K562 (cell line): ENCODE measurements around the gene TP53I3. TPM values are rescaled to one million over a fixed set of nuclear protein-coding genes. Genes with fewer than 3 reads are reported as not detected.

Source experiments
- ARHGAP35 ChIP-seq: fragments of 450-650 bp; IDR thresholded peaks from 2 replicates; pipeline ENCODE4 v1.6.1; 2018; ENCODE audit not compliant: partially characterized antibody
- ARID2 ChIP-seq: fragments of 450-650 bp; IDR thresholded peaks from 2 replicates; pipeline ENCODE4 v1.6.1; 2017; ENCODE audit warnings: antibody characterized with exemption, mild to moderate bottlenecking
- BCLAF1 ChIP-seq, 2 experiments: fragments of 450-650 bp in 1 of 2; IDR thresholded peaks; 2 replicates each; pipeline ENCODE4 v1.6.1; 2011 to 2017; ENCODE audit warnings: low read depth in 2 of 2, antibody characterized with exemption in 1 of 2, borderline replicate concordance in 1 of 2, low read length in 1 of 2, mild to moderate bottlenecking in 1 of 2, mixed read lengths in 1 of 2; ENCODE audit not compliant: control insufficient read depth in 1 of 2
- C11orf30 ChIP-seq: fragments of 450-650 bp; IDR thresholded peaks from 2 replicates; pipeline ENCODE4 v1.6.1; 2016; ENCODE audit warnings: low read depth, mild to moderate bottlenecking
- FOXK2 ChIP-seq, 2 experiments: fragments of 450-650 bp; IDR thresholded peaks in 1 of 2; conservative IDR thresholded peaks in 1 of 2; 2 replicates each; pipeline ENCODE4 v1.6.1; 2016; ENCODE audit warnings: low read depth in 2 of 2, mild to moderate bottlenecking in 1 of 2
- GATA2 ChIP-seq: sonication (generic); formaldehyde crosslinking; IDR thresholded peaks from 2 replicates; pipeline ENCODE4 v1.4.0; 2020; ENCODE audit warnings: mild to moderate bottlenecking, missing genetic modification reagents
- HDAC3 ChIP-seq: fragments of 450-650 bp; IDR thresholded peaks from 2 replicates; pipeline ENCODE4 v1.6.1; 2018; ENCODE audit warnings: borderline replicate concordance, mild to moderate bottlenecking, moderate library complexity; ENCODE audit not compliant: partially characterized antibody
- HDAC6 ChIP-seq: IDR thresholded peaks from 2 replicates; pipeline ENCODE4 v1.6.1; 2012; ENCODE audit warnings: low read depth, mild to moderate bottlenecking, control low read depth, inconsistent platforms, low read length, moderate library complexity
- MBD2 ChIP-seq: sonication (generic); IDR thresholded peaks from 2 replicates; pipeline ENCODE4 v1.6.1; 2016; ENCODE audit warnings: low read depth, borderline replicate concordance
- MTA2 ChIP-seq: fragments of 450-650 bp; IDR thresholded peaks from 2 replicates; pipeline ENCODE4 v1.6.1; 2016; ENCODE audit warnings: low read depth
- NFIC ChIP-seq: fragments of 450-650 bp; IDR thresholded peaks from 2 replicates; pipeline ENCODE4 v1.6.1; 2017; ENCODE audit warnings: mild to moderate bottlenecking, inconsistent platforms
- NONO ChIP-seq, 2 experiments: fragments of 200-400 bp in 1 of 2; fragments of 450-650 bp in 1 of 2; formaldehyde crosslinking in 1 of 2; IDR thresholded peaks; 2 replicates each; pipeline ENCODE4 v1.6.1; 2017; ENCODE audit warnings: low read depth in 2 of 2, mild to moderate bottlenecking in 2 of 2, moderate library complexity in 2 of 2, low read length in 1 of 2
- SAP30 ChIP-seq: fragments of 200-600 bp; sonication (generic); IDR thresholded peaks from 2 replicates; pipeline ENCODE4 v1.6.1; 2012; ENCODE audit warnings: borderline replicate concordance, low read depth, mild to moderate bottlenecking, moderate library complexity, low read length, control low read depth, inconsistent platforms; ENCODE audit not compliant: insufficient read depth, poor library complexity, severe bottlenecking
- SLC30A9 ChIP-seq: fragments of 250-450 bp; sonication (Bioruptor Pico); IDR thresholded peaks from 2 replicates; pipeline ENCODE4 v1.8.0; 2022; ENCODE audit warnings: mild to moderate bottlenecking, moderate library complexity
- TCF7L2 ChIP-seq: fragments of 150-350 bp; IDR thresholded peaks from 2 replicates; pipeline ENCODE4 v1.6.1; 2016; ENCODE audit warnings: low read depth, mild to moderate bottlenecking, low read length, moderate library complexity
- THRA ChIP-seq: fragments of 450-650 bp; IDR thresholded peaks from 2 replicates; pipeline ENCODE4 v1.6.1; 2017; ENCODE audit warnings: mild to moderate bottlenecking, moderate library complexity
- ZNF449 ChIP-seq: fragments of 250-450 bp; sonication (Bioruptor Pico); IDR thresholded peaks from 2 replicates; pipeline ENCODE4 v1.8.0; 2022; ENCODE audit warnings: moderate library complexity, mild to moderate bottlenecking, inconsistent platforms
- polyA plus RNA-seq, 8 experiments: library from polyadenylated mRNA; depleted of rRNA in 4 of 8; stranded (reverse) in 5 of 8; unstranded in 3 of 8; fragments of >200 nt; fragmentation: Nextera tagmentation in 2 of 8; fragmentation: Illumina TruSeq in 1 of 8; extraction: Ambion mirVana in 2 of 8; extraction: Trizol in 1 of 8; gene quantifications; 2 replicates each; pipeline versions ENCODE4 v1.2.1 to v1.2.3, GENCODE V29; 2011 to 2014; ENCODE audit warnings: inconsistent platforms in 1 of 8, missing spikeins in 1 of 8
- total RNA-seq, 7 experiments: library from RNA; depleted of rRNA in 6 of 7; stranded (reverse); fragments of >200 nt in 6 of 7; fragmentation: Illumina TruSeq in 2 of 7; extraction: Trizol in 2 of 7; gene quantifications; 2 replicates each; pipeline versions ENCODE4 v1.2.1 to v1.2.3, GENCODE V29; 2011 to 2021; ENCODE audit warnings: low replicate concordance in 1 of 7

Gene TP53I3
- total and polyA plus RNA-seq, 9 of the 15 experiments (the other 6 are each of a cell fraction or from before 2014, with no cell fraction given) = 0.65 to 9.5 (median 5.6) TPM

- TF ChIP-seq NONO (IDR thresholded peaks at IDR 0.05; ENCODE audit: low read depth in 2 of 2, low read length in 1 of 2) (peak in 1 of 2 experiments; percentile 31; a peak in 1 of 4 replicates), FOXK2 (conservative IDR thresholded peaks at IDR 0.05 in 1 of 2, IDR thresholded peaks at IDR 0.05 in 1 of 2; ENCODE audit: low read depth in 2 of 2) (peak; percentile 98 to 99), TCF7L2 (no peak), MBD2 (peak; percentile 90), SAP30 (peak; percentile 88), ARID2 (no peak), SLC30A9 (CRISPR knock-in tag) (no peak), MTA2 (no peak), HDAC6 (no peak), ARHGAP35 (no peak), THRA (no peak), NFIC (peak; percentile 82), ZNF449 (CRISPR knock-in tag) (no peak), C11orf30 (peak; percentile 98), BCLAF1 (IDR thresholded peaks at IDR 0.05; ENCODE audit: borderline replicate concordance in 1 of 2, control insufficient read depth in 1 of 2, low read depth in 2 of 2, low read length in 1 of 2) (peak in 1 of 2 experiments; percentile 99; a peak in 2 of 4 replicates), HDAC3 (no peak), GATA2 (CRISPR knock-in tag) (no peak)
These were observed 8.5 kb downstream of the TP53I3 start, which contains the start of gene SF3B6 (continued) for GRCh38 chr2:24075915-24076848.
